MM.1S (cell line): Measurements from ENCODE around the gene CHCHD3.

Experiments used
- CTCF ChIP-seq: fragments of 300-600 bp; sonication (generic); IDR thresholded peaks from 2 replicates; pipeline ENCODE4 v1.5.1; 2016; ENCODE audit warnings: antibody characterized with exemption, low read length, mixed read lengths
- EZH2phosphoT487 ChIP-seq: fragments of 300-600 bp; sonication (generic); IDR thresholded peaks from 2 replicates; pipeline ENCODE4 v1.6.1; 2018; ENCODE audit warnings: antibody characterized with exemption, low read length

- no peak for TF ChIP-seq CTCF
- no peak for TF ChIP-seq EZH2phosphoT487
Measured at GRCh38 chr7:132882714-132883428, 199.0 kb downstream of the CHCHD3 start.
